K562 (cell line): ENCODE data around the gene IDUA. TPM values are rescaled to one million over a fixed set of nuclear protein-coding genes. Genes with fewer than 3 reads are reported as not detected.

Source experiments
- BCOR ChIP-seq: fragments of 450-650 bp; IDR thresholded peaks from 2 replicates; pipeline ENCODE4 v1.6.1; 2016
- CTCF ChIP-seq, 3 experiments: IDR thresholded peaks in 2 of 3; conservative IDR thresholded peaks in 1 of 3; 2 replicates each; pipeline ENCODE4 v1.5.1; 2011 to 2012; ENCODE audit warnings: low read length in 3 of 3, mild to moderate bottlenecking in 3 of 3, control low read depth in 2 of 3, improper control_type of control experiment in 1 of 3, inconsistent platforms in 1 of 3, low read depth in 1 of 3, mixed read lengths in 1 of 3, moderate library complexity in 1 of 3; ENCODE audit not compliant: insufficient read depth in 2 of 3
- ERF ChIP-seq: fragments of 450-650 bp; formaldehyde crosslinking; IDR thresholded peaks from 2 replicates; pipeline ENCODE4 v1.4.0; 2020; ENCODE audit warnings: mild to moderate bottlenecking, mixed read lengths
- FOXK1 ChIP-seq: sonication (generic); formaldehyde crosslinking; IDR thresholded peaks from 2 replicates; pipeline ENCODE4 v1.8.0; 2022; ENCODE audit warnings: missing genetic modification reagents, mild to moderate bottlenecking, borderline replicate concordance
- GABPA ChIP-seq: fragments of 200-800 bp; sonication (Bioruptor generic); conservative IDR thresholded peaks from 2 replicates; pipeline ENCODE4 v1.6.1; 2016; ENCODE audit warnings: low read depth, missing genetic modification characterization, missing compliant biosample characterization
- GATAD2B ChIP-seq: fragments of 450-650 bp; IDR thresholded peaks from 2 replicates; pipeline ENCODE4 v1.6.1; 2017; ENCODE audit warnings: mild to moderate bottlenecking, borderline replicate concordance
- GMEB1 ChIP-seq: fragments of 250-450 bp; sonication (Bioruptor Pico); IDR thresholded peaks from 2 replicates; pipeline ENCODE4 v1.4.0; 2020; ENCODE audit warnings: mild to moderate bottlenecking
- GTF2A2 ChIP-seq: IDR thresholded peaks from 2 replicates; pipeline ENCODE4 v1.6.1; 2016; ENCODE audit warnings: mild to moderate bottlenecking, missing genetic modification characterization, missing compliant biosample characterization
- HDAC3 ChIP-seq: fragments of 450-650 bp; IDR thresholded peaks from 2 replicates; pipeline ENCODE4 v1.6.1; 2018; ENCODE audit warnings: borderline replicate concordance, mild to moderate bottlenecking, moderate library complexity; ENCODE audit not compliant: partially characterized antibody
- NR0B1 ChIP-seq: fragments of 450-650 bp; IDR thresholded peaks from one replicate; pipeline ENCODE4 v1.6.1; 2018; ENCODE audit warnings: mild to moderate bottlenecking, moderate library complexity; ENCODE audit not compliant: partially characterized antibody
- POU5F1 ChIP-seq: fragments of 150-350 bp; IDR thresholded peaks from 2 replicates; pipeline ENCODE4 v1.6.1; 2014; ENCODE audit warnings: borderline replicate concordance, low read length, low read depth, mild to moderate bottlenecking; ENCODE audit not compliant: partially characterized antibody
- PTRF ChIP-seq: fragments of 450-650 bp; IDR thresholded peaks from 2 replicates; pipeline ENCODE4 v1.6.1; 2016; ENCODE audit warnings: mild to moderate bottlenecking, missing genetic modification characterization, missing compliant biosample characterization
- RFX1 ChIP-seq: fragments of 450-650 bp; IDR thresholded peaks from 2 replicates; pipeline ENCODE4 v1.6.1; 2016; ENCODE audit warnings: mild to moderate bottlenecking, moderate library complexity
- SMAD2 ChIP-seq: fragments of 150-350 bp; IDR thresholded peaks from 2 replicates; pipeline ENCODE4 v1.6.1; 2014; ENCODE audit warnings: low read depth, mild to moderate bottlenecking, low read length
- SUPT5H ChIP-seq: fragments of 450-650 bp; IDR thresholded peaks from 2 replicates; pipeline ENCODE4 v1.6.1; 2016
- TCF3 ChIP-seq: sonication (generic); formaldehyde crosslinking; IDR thresholded peaks from 2 replicates; pipeline ENCODE4 v1.4.0; 2020; ENCODE audit warnings: mild to moderate bottlenecking, missing genetic modification reagents
- TFAM ChIP-seq: fragments of 250-450 bp; sonication (Bioruptor Pico); conservative IDR thresholded peaks from 2 replicates; pipeline ENCODE4 v1.5.0; 2021; ENCODE audit warnings: mild to moderate bottlenecking, moderate library complexity
- ZBTB34 ChIP-seq: fragments of 250-450 bp; sonication (Bioruptor Pico); IDR thresholded peaks from 2 replicates; pipeline ENCODE4 v1.8.0; 2021; ENCODE audit warnings: mild to moderate bottlenecking, moderate library complexity
- ZNF217 ChIP-seq: sonication (generic); formaldehyde crosslinking; IDR thresholded peaks from 2 replicates; pipeline ENCODE4 v1.8.0; 2022; ENCODE audit warnings: mild to moderate bottlenecking, missing genetic modification reagents
- ZNF778 ChIP-seq: fragments of 450-650 bp; formaldehyde crosslinking; IDR thresholded peaks from 2 replicates; pipeline ENCODE4 v1.4.0; 2020; ENCODE audit warnings: mild to moderate bottlenecking, moderate library complexity
- ZSCAN32 ChIP-seq: fragments of 450-650 bp; formaldehyde crosslinking; IDR thresholded peaks from 2 replicates; pipeline ENCODE4 v1.4.0; 2020; ENCODE audit warnings: mild to moderate bottlenecking, moderate library complexity
- ZZZ3 ChIP-seq: fragments of 450-650 bp; IDR thresholded peaks from 2 replicates; pipeline ENCODE4 v1.6.1; 2016; ENCODE audit warnings: antibody characterized with exemption, mild to moderate bottlenecking, moderate library complexity
- polyA plus RNA-seq, 8 experiments: library from polyadenylated mRNA; depleted of rRNA in 4 of 8; stranded (reverse) in 5 of 8; unstranded in 3 of 8; fragments of >200 nt; fragmentation: Nextera tagmentation in 2 of 8; fragmentation: Illumina TruSeq in 1 of 8; extraction: Ambion mirVana in 2 of 8; extraction: Trizol in 1 of 8; gene quantifications; 2 replicates each; pipeline versions ENCODE4 v1.2.1 to v1.2.3, GENCODE V29; 2011 to 2014; ENCODE audit warnings: inconsistent platforms in 1 of 8, missing spikeins in 1 of 8
- total RNA-seq, 7 experiments: library from RNA; depleted of rRNA in 6 of 7; stranded (reverse); fragments of >200 nt in 6 of 7; fragmentation: Illumina TruSeq in 2 of 7; extraction: Trizol in 2 of 7; gene quantifications; 2 replicates each; pipeline versions ENCODE4 v1.2.1 to v1.2.3, GENCODE V29; 2011 to 2021; ENCODE audit warnings: low replicate concordance in 1 of 7

Gene IDUA
- total and polyA plus RNA-seq, 9 of the 15 experiments (the other 6 are each of a cell fraction or from before 2014, with no cell fraction given): 0.04 to 16.1 (median 1.2) TPM

GRCh38 chr4:973431-974397, 13.1 kb upstream of the IDUA start, which contains the start of gene DGKQ (continued):
- TF ChIP-seq FOXK1 (no peak), GMEB1 (no peak), ERF (CRISPR knock-in tag) (0 out of 2 replicates have a peak, but pooled peaks have one; percentile 54), PTRF (no peak), NR0B1 (no peak), GATAD2B (peak; percentile 90), ZSCAN32 (no peak), CTCF (IDR thresholded peaks at IDR 0.05 in 2 of 3, conservative IDR thresholded peaks at IDR 0.05 in 1 of 3; ENCODE audit: insufficient read depth in 2 of 3, low read depth in 1 of 3, low read length in 3 of 3) (0 out of 6 replicates have a peak, but pooled peaks of 1 of the 3 experiments have one; percentile 3), ZZZ3 (no peak), SUPT5H (no peak), TCF3 (no peak), ZNF778 (CRISPR knock-in tag) (no peak), BCOR (no peak), GABPA (tag) (peak; percentile 62), SMAD2 (no peak), TFAM (no peak), ZBTB34 (CRISPR knock-in tag) (no peak), GTF2A2 (no peak), POU5F1 (no peak), RFX1 (no peak), HDAC3 (no peak), ZNF217 (CRISPR knock-in tag) (no peak)
